Effector memory CD4-positive, alpha-beta T cell (primary cell): ENCODE measurements around the gene COL12A1.

ENCODE experiments used
- DNase-seq, 3 donors: peaks; one replicate each; pipeline ENCODE4 v3.0.0-alpha.2; 2020
- H3K27ac ChIP-seq: 2 replicates; pipeline ENCODE4 v1.7.0; 2013; ENCODE audit warnings: mild to moderate bottlenecking, low read length, moderate library complexity; ENCODE audit not compliant: insufficient read depth, poor library complexity, severe bottlenecking
- H3K27me3 ChIP-seq: replicated peaks from 2 replicates; pipeline ENCODE4 v1.7.0; 2013; ENCODE audit warnings: mild to moderate bottlenecking, low read length; ENCODE audit not compliant: insufficient read depth, control insufficient read depth, poor library complexity, severe bottlenecking
- H3K36me3 ChIP-seq: 2 replicates; pipeline ENCODE4 v1.7.0; 2013; ENCODE audit warnings: mild to moderate bottlenecking, low read length, moderate library complexity; ENCODE audit not compliant: control insufficient read depth, insufficient read depth
- H3K4me1 ChIP-seq: 2 replicates; pipeline ENCODE4 v1.7.0; 2013; ENCODE audit warnings: low read length, mild to moderate bottlenecking; ENCODE audit not compliant: control insufficient read depth, insufficient read depth, poor library complexity, severe bottlenecking
- H3K4me3 ChIP-seq: 2 replicates; pipeline ENCODE4 v1.7.0; 2013; ENCODE audit warnings: low read length, low read depth, mild to moderate bottlenecking; ENCODE audit not compliant: insufficient read depth, poor library complexity, severe bottlenecking
- H3K9me3 ChIP-seq: 2 replicates; pipeline ENCODE4 v1.7.0; 2013; ENCODE audit warnings: mild to moderate bottlenecking, low read length, moderate library complexity; ENCODE audit not compliant: control insufficient read depth

COL12A1 gene

GRCh38 chr6:75183099-75183541 lies 22.7 kb downstream of the COL12A1 start:
- no peak for DNase-seq
- no peaks in the 10 kb centered on the region for H3K4me1 ChIP-seq
- H3K27me3 ChIP-seq = no peaks in the 10 kb centered on the region
- no peaks in the 10 kb centered on the region for H3K9me3 ChIP-seq
- no peaks in the 10 kb centered on the region for H3K36me3 ChIP-seq
- H3K4me3 ChIP-seq = no peak overlapping the region
- H3K27ac ChIP-seq = no peak overlapping the region

GRCh38 chr6:75180864-75181263 lies 25.0 kb downstream of the COL12A1 start:
- H3K36me3 ChIP-seq = no peaks in the 10 kb centered on the region
- no peak overlapping the region for H3K27ac ChIP-seq
- H3K4me3 ChIP-seq = no peak overlapping the region
- H3K9me3 ChIP-seq = no peaks in the 10 kb centered on the region
- no peaks in the 10 kb centered on the region for H3K27me3 ChIP-seq
- no peaks in the 10 kb centered on the region for H3K4me1 ChIP-seq
- DNase-seq = no peak

GRCh38 chr6:75178757-75179156 lies 27.1 kb downstream of the COL12A1 start:
- Histone ChIP-seq H3K9me3 (no peaks in the 10 kb centered on the region), H3K27me3 (no peaks in the 10 kb centered on the region), H3K4me1 (no peaks in the 10 kb centered on the region), H3K36me3 (no peaks in the 10 kb centered on the region), H3K4me3 (no peak overlapping the region), H3K27ac (no peak overlapping the region)
- no peak for DNase-seq

GRCh38 chr6:75176076-75176582 lies 29.7 kb downstream of the COL12A1 start:
- no peaks in the 10 kb centered on the region for H3K27me3 ChIP-seq
- DNase-seq = no peak
- no peaks in the 10 kb centered on the region for H3K4me1 ChIP-seq
- H3K9me3 ChIP-seq = no peaks in the 10 kb centered on the region
- no peaks in the 10 kb centered on the region for H3K36me3 ChIP-seq
- H3K4me3 ChIP-seq = no peak overlapping the region
- H3K27ac ChIP-seq = no peak overlapping the region

- H3K27me3 ChIP-seq = peaks cover 3% of the 10 kb centered on the region
- no peaks in the 10 kb centered on the region for H3K36me3 ChIP-seq
- DNase-seq = no peak
- H3K4me1 ChIP-seq = no peaks in the 10 kb centered on the region
- no peaks in the 10 kb centered on the region for H3K9me3 ChIP-seq
- H3K4me3 ChIP-seq = no peak overlapping the region
- H3K27ac ChIP-seq = no peak overlapping the region
These were observed 33.9 kb downstream of the COL12A1 start for GRCh38 chr6:75171986-75172385.

GRCh38 chr6:75171567-75171966 lies 34.3 kb downstream of the COL12A1 start:
- peaks cover 3% of the 10 kb centered on the region for H3K27me3 ChIP-seq
- no peak overlapping the region for H3K27ac ChIP-seq
- no peaks in the 10 kb centered on the region for H3K36me3 ChIP-seq
- no peaks in the 10 kb centered on the region for H3K9me3 ChIP-seq
- no peak overlapping the region for H3K4me3 ChIP-seq
- no peak for DNase-seq
- no peaks in the 10 kb centered on the region for H3K4me1 ChIP-seq

GRCh38 chr6:75170691-75171560 lies 34.9 kb downstream of the COL12A1 start:
- Histone ChIP-seq H3K4me3 (no peak overlapping the region), H3K27ac (no peak overlapping the region), H3K9me3 (no peaks in the 10 kb centered on the region), H3K27me3 (peaks cover 3% of the 10 kb centered on the region), H3K36me3 (no peaks in the 10 kb centered on the region), H3K4me1 (no peaks in the 10 kb centered on the region)
- no peak for DNase-seq

- H3K9me3 ChIP-seq = no peaks in the 10 kb centered on the region
- no peak overlapping the region for H3K4me3 ChIP-seq
- DNase-seq = no peak
- H3K27ac ChIP-seq = no peak overlapping the region
- peaks cover 3% of the 10 kb centered on the region for H3K27me3 ChIP-seq
- H3K36me3 ChIP-seq = no peaks in the 10 kb centered on the region
- H3K4me1 ChIP-seq = no peaks in the 10 kb centered on the region
These were observed 35.9 kb downstream of the COL12A1 start for GRCh38 chr6:75169689-75170586.

GRCh38 chr6:75167851-75168250 lies 38.0 kb downstream of the COL12A1 start:
- no peak overlapping the region for H3K27ac ChIP-seq
- no peaks in the 10 kb centered on the region for H3K36me3 ChIP-seq

GRCh38 chr6:75167325-75167724 lies 38.5 kb downstream of the COL12A1 start:
- Histone ChIP-seq H3K27ac (no peak overlapping the region), H3K4me3 (no peak overlapping the region), H3K36me3 (no peaks in the 10 kb centered on the region), H3K27me3 (peaks cover 3% of the 10 kb centered on the region), H3K9me3 (no peaks in the 10 kb centered on the region), H3K4me1 (no peaks in the 10 kb centered on the region)
- DNase-seq = no peak

More at GRCh38 chr6:75167851-75168250, 38.0 kb downstream of the COL12A1 start:
- Histone ChIP-seq H3K9me3 (no peaks in the 10 kb centered on the region), H3K27me3 (peaks cover 3% of the 10 kb centered on the region), H3K4me1 (no peaks in the 10 kb centered on the region), H3K4me3 (no peak overlapping the region)
- DNase-seq = no peak
